Activated T-helper 2 cell treated with anti-CD3 and anti-CD28 coated beads, Interferon-gamma antibody, Interleukin-2, Interleukin-4, amounts not matched to agents 10 μg/mL and 5 μg/mL and 100 μg/mL, durations not matched to agents 14 hours and 24 hours and 36 hours (primary cell): ENCODE measurements around the gene MRPL27. TPM values are rescaled to one million over a fixed set of nuclear protein-coding genes. Genes with fewer than 3 reads are reported as not detected.

ENCODE experiments used
- DNase-seq: peaks from one replicate; pipeline ENCODE4 v3.0.0; 2021; ENCODE audit warnings: low spot score
- H3K27ac Mint-ChIP-seq: one replicate; pipeline ENCODE4 v1.8.0; 2021; ENCODE audit warnings: mixed read lengths
- H3K27me3 Mint-ChIP-seq: one replicate; pipeline ENCODE4 v1.8.0; 2021; ENCODE audit warnings: low read depth, mixed read lengths
- H3K36me3 Mint-ChIP-seq: one replicate; pipeline ENCODE4 v1.8.0; 2021; ENCODE audit warnings: low read depth, mixed read lengths
- H3K4me1 Mint-ChIP-seq: one replicate; pipeline ENCODE4 v1.8.0; 2021; ENCODE audit warnings: low read depth, mixed read lengths
- H3K4me3 Mint-ChIP-seq: one replicate; pipeline ENCODE4 v1.8.0; 2021; ENCODE audit warnings: low read depth, mild to moderate bottlenecking, moderate library complexity, mixed read lengths
- H3K9me3 Mint-ChIP-seq: one replicate; pipeline ENCODE4 v1.8.0; 2021; ENCODE audit warnings: mixed read lengths
- intact Hi-C: fragments of 100-400 bp; cut with micrococcal nuclease; formaldehyde crosslinking; loops from one replicate; pipeline ENCODE4 v1.15.1; 2023
- total RNA-seq: library from RNA; stranded (reverse); gene quantifications from 2 replicates; pipeline ENCODE4 v1.2.3, GENCODE V29; 2022

MRPL27 gene
- total RNA-seq, 1 donor from 2014 or later: 95.6 TPM

DNA sequence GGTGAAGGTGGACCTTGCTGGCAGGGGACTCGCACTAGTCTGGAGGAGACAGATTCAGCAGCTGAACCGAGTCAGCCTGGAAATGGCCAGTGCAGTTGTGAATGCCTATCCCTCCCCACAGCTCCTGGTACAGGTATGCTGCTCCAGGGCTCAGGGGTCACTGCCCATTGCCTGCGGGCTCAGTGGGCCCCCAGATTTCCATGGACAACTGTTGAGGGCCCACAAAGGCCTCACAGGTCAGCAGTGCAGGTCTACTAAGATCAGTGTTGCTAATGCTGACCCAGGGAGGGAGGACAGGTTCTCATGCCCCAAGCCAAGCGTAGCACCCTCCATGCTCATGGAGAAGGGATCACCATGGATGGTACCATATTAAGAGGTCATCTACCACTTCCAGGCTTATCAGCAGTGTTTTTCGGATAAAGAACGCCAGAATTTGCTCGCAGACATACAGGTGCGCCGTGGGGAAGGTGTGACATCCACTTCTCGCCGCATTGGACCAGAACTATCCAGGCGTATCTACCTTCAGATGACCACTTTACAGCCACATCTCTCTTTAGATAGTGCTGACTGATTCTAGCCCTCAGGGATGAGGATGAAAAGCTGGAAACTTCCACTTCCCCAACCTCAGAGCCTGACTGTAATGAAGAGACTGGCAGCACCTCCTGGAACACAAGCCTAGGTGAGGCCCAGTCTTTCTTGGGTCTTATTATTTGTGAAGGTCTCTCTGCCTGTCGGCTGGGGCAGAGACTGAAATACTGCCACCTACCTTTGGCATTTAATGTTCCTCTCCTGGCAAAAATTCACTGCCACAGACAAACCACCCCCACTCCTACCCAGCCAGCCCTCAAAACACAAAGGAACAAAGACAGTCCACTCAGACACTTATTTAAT is 7.6 kb upstream of the MRPL27 start:
- Mint-ChIP-seq H3K36me3 (peaks cover 69% of the 10 kb centered on the region), H3K9me3 (no peaks in the 10 kb centered on the region), H3K27me3 (no peaks in the 10 kb centered on the region), H3K27ac (no peak overlapping the region), H3K4me3 (no peak overlapping the region), H3K4me1 (peaks cover 1% of the 10 kb centered on the region)
- intact Hi-C loops: loop anchor here (2.0 kb wide), 1 partner anchor 16 kb away; the partner anchor contains the start of gene LRRC59
- no peak for DNase-seq

- H3K36me3 Mint-ChIP-seq: peaks cover 61% of the 10 kb centered on the region
- intact Hi-C loops: loop anchor here (2.0 to 10.0 kb wide), 2 partner anchors 17 to 775 kb away; partner anchors contain the start of genes LRRC59 and NME1
Observed at GRCh38 chr17:50379351-50380132, 6.6 kb upstream of the MRPL27 start.

GRCh38 chr17:50375858-50376538 is 3.0 kb upstream of the MRPL27 start:
- peaks cover 52% of the 10 kb centered on the region for H3K36me3 Mint-ChIP-seq
- H3K27me3 Mint-ChIP-seq: no peaks in the 10 kb centered on the region
- H3K4me3 Mint-ChIP-seq: no peak overlapping the region
- H3K27ac Mint-ChIP-seq: no peak overlapping the region
- intact Hi-C loops: loop anchor here (10.0 kb wide), 1 partner anchor 779 kb away; the partner anchor contains the start of gene NME1
- no peak for DNase-seq
- peaks cover 18% of the 10 kb centered on the region for H3K4me1 Mint-ChIP-seq
- H3K9me3 Mint-ChIP-seq: no peaks in the 10 kb centered on the region

More at GRCh38 chr17:50379351-50380132, 6.6 kb upstream of the MRPL27 start:
- Mint-ChIP-seq H3K4me1 (no peaks in the 10 kb centered on the region), H3K9me3 (no peaks in the 10 kb centered on the region), H3K27me3 (no peaks in the 10 kb centered on the region), H3K4me3 (no peak overlapping the region), H3K27ac (no peak overlapping the region)
- DNase-seq: no peak

DNA sequence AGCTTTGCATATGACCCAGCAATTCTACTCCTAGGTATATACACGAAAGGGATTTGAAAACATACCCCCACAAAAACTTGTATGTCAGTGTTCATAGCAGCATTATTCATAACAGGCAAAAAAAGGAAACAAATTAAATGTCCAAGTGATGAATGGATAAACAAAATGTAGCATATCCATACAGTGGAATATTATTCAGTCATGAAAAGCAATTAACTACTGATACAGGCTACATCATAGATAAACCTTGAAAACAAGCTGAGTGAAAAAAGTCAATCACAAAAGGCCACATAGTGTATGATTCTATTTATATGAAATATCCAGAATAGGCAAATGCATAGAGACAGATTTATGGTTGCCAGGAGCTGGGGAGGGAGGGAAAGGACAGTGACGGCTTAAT is 721 bp upstream of the MRPL27 start:
- no peaks in the 10 kb centered on the region for H3K27me3 Mint-ChIP-seq
- intact Hi-C loops: loop anchor here (10.0 kb wide), 1 partner anchor 781 kb away; the partner anchor contains the start of gene NME1
- H3K27ac Mint-ChIP-seq: peak overlapping the region; percentile 99
- no peak for DNase-seq
- H3K36me3 Mint-ChIP-seq: peaks cover 55% of the 10 kb centered on the region
- no peaks in the 10 kb centered on the region for H3K9me3 Mint-ChIP-seq
- H3K4me1 Mint-ChIP-seq: peaks cover 21% of the 10 kb centered on the region
- peak overlapping the region; percentile 96 for H3K4me3 Mint-ChIP-seq

DNA sequence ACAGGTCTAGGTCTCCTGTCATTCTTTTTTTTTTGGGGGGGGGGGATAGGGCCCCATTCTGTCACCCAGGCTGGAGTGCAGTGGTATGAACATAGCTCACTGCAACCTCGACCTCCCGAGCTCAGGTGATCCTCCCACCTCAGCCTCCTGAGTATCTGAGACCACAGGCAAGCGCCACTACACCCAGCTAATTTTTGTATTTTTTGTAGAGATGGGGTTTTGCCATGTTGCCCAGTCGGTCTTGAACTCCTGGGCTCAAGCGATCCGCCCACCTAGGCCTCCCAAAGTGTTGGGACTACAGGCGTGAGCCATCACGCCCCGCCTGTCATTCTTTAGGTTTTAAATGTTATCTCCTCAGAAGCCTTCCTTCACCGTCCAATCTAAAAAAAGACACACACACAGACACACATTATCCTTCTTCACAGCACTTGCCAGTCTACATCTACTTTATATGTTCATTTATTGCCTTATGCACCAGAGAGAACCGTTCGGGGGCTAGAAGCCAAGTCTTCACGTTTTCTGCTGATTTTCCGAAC is 694 bp downstream of the MRPL27 start:
- no peak for DNase-seq
- peaks cover 63% of the 10 kb centered on the region for H3K36me3 Mint-ChIP-seq

DNA sequence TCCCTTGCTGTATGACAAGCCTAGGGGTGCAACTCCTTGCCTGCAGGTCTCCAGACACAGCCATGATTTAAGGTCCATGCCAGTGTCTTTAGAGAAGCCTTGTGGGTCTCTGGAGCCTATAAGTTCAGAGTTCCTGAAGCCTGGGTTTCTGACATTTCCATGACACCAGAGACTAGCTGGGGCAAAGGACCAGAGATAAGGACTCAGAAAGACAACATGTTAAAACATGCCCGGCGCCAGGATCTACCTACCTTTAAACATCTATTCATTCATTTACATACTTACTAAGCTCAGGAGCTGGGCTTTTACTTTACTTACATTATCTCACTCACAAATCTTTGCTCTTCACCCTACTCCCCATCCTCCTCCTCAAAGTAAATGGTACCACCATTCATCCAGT is 1.5 kb downstream of the MRPL27 start:
- Mint-ChIP-seq H3K4me3 (peak overlapping the region; percentile 96), H3K4me1 (peaks cover 21% of the 10 kb centered on the region), H3K27me3 (no peaks in the 10 kb centered on the region), H3K27ac (peak overlapping the region; percentile 99), H3K36me3 (peaks cover 64% of the 10 kb centered on the region), H3K9me3 (no peaks in the 10 kb centered on the region)
- intact Hi-C loops: loop anchor here (10.0 kb wide), 1 partner anchor 783 kb away; the partner anchor contains the start of gene NME1
- DNase-seq: no peak

More for the DNA sequence above, 694 bp downstream of the MRPL27 start:
- H3K27ac Mint-ChIP-seq: peak overlapping the region; percentile 99
- no peaks in the 10 kb centered on the region for H3K9me3 Mint-ChIP-seq
- no peaks in the 10 kb centered on the region for H3K27me3 Mint-ChIP-seq
- peaks cover 21% of the 10 kb centered on the region for H3K4me1 Mint-ChIP-seq
- H3K4me3 Mint-ChIP-seq: peak overlapping the region; percentile 96
- intact Hi-C loops: loop anchor here (10.0 kb wide), 1 partner anchor 783 kb away; the partner anchor contains the start of gene NME1

DNA sequence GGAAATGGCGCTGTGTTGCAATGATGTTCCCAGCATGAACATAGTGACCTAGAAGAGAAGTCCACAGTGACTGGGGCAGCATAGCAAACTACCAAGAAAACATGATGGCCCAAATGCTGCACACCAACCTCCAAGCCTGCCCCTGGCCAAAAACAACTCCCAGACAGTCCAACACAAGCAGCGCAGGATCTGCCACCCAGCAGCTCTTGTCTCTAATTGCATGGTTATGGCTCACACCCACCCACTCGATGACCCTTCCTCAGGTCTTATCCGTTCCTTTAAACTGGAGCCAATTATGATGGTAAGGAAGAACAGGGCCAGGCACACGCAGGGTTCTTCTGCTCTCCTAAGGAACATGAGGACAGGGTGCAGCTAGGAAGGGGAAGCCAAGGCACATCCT is 2.9 kb downstream of the MRPL27 start:
- Mint-ChIP-seq H3K27me3 (no peaks in the 10 kb centered on the region), H3K36me3 (peaks cover 65% of the 10 kb centered on the region), H3K4me1 (peaks cover 21% of the 10 kb centered on the region), H3K4me3 (no peak overlapping the region), H3K9me3 (no peaks in the 10 kb centered on the region), H3K27ac (no peak overlapping the region)
- intact Hi-C loops: loop anchor here (10.0 kb wide), 1 partner anchor 785 kb away; the partner anchor contains the start of gene NME1
- DNase-seq: no peak

- DNase-seq: no peak
- H3K27ac Mint-ChIP-seq: no peak overlapping the region
- intact Hi-C loops: no loop called here
Observed at GRCh38 chr17:50367401-50367800, 5.6 kb downstream of the MRPL27 start.

GRCh38 chr17:50365649-50366393 is 7.2 kb downstream of the MRPL27 start:
- Mint-ChIP-seq H3K4me1 (peaks cover 13% of the 10 kb centered on the region), H3K27me3 (no peaks in the 10 kb centered on the region), H3K27ac (no peak overlapping the region), H3K36me3 (peaks cover 63% of the 10 kb centered on the region), H3K4me3 (no peak overlapping the region), H3K9me3 (no peaks in the 10 kb centered on the region)
- no peak for DNase-seq
- intact Hi-C loops: no loop called here

More at GRCh38 chr17:50367401-50367800, 5.6 kb downstream of the MRPL27 start:
- H3K4me1 Mint-ChIP-seq: peaks cover 17% of the 10 kb centered on the region
- H3K4me3 Mint-ChIP-seq: no peak overlapping the region
- no peaks in the 10 kb centered on the region for H3K27me3 Mint-ChIP-seq
- no peaks in the 10 kb centered on the region for H3K9me3 Mint-ChIP-seq
- peaks cover 65% of the 10 kb centered on the region for H3K36me3 Mint-ChIP-seq

- Mint-ChIP-seq H3K27ac (no peak overlapping the region), H3K4me3 (no peak overlapping the region), H3K9me3 (no peaks in the 10 kb centered on the region), H3K4me1 (peaks cover 10% of the 10 kb centered on the region), H3K27me3 (no peaks in the 10 kb centered on the region), H3K36me3 (peaks cover 61% of the 10 kb centered on the region)
- no peak for DNase-seq
- intact Hi-C loops: no loop called here
Observed at GRCh38 chr17:50365165-50365564, 7.8 kb downstream of the MRPL27 start.

DNA sequence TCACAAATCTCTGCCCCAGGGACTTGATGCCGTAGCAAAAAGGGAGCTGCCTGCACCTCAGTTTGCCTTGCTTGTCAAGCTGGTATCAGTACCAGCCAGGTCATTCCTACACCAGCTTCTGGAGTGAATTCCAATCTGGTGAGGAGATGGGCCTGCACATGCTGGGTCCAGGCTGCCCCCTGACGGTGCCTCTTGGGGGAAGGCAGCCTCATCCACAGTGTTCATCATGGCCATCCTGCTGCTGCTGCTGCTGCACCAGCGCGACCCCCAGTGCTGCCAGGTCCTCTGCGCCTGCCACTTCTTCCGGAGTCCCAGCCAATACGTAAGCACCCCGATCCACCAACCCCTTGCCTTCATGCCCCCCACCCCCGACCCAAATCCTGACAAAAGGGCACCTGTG is 8.3 kb downstream of the MRPL27 start:
- H3K4me3 Mint-ChIP-seq: no peak overlapping the region
- H3K9me3 Mint-ChIP-seq: no peaks in the 10 kb centered on the region
- peak overlapping the region; percentile 38 for H3K27ac Mint-ChIP-seq
- no peaks in the 10 kb centered on the region for H3K27me3 Mint-ChIP-seq
- DNase-seq: no peak
- H3K36me3 Mint-ChIP-seq: peaks cover 57% of the 10 kb centered on the region
- H3K4me1 Mint-ChIP-seq: peaks cover 10% of the 10 kb centered on the region
- intact Hi-C loops: no loop called here
